Esophagus muscularis mucosa (tissue), 4 donors: ENCODE data around the gene SLC25A20.

Experiments used
- CTCF ChIP-seq, 3 experiments: fragments of 200-600 bp in 2 of 3; fragments of 450-650 bp in 1 of 3; sonication (generic) in 2 of 3; IDR thresholded peaks; one replicate each; pipeline ENCODE4 v1.5.1; 2017 to 2019; ENCODE audit warnings: antibody characterized with exemption in 3 of 3, mild to moderate bottlenecking in 2 of 3, moderate library complexity in 1 of 3
- EP300 ChIP-seq: sonication (generic); formaldehyde crosslinking; IDR thresholded peaks from one replicate; pipeline ENCODE4 v1.6.1; 2017; ENCODE audit warnings: antibody characterized with exemption
- POLR2A ChIP-seq: fragments of 450-650 bp; IDR thresholded peaks from one replicate; pipeline ENCODE4 v1.6.1; 2017; ENCODE audit warnings: antibody characterized with exemption, moderate library complexity, mild to moderate bottlenecking, low read depth

- TF ChIP-seq CTCF (IDR thresholded peaks at IDR 0.05) (no peak), EP300 (no peak), POLR2A (no peak)
These were observed 87.2 kb downstream of the SLC25A20 start for GRCh38 chr3:48811524-48811923.
